Subcutaneous abdominal adipose tissue (tissue), 5 donors: ENCODE measurements around the gene FMOD.
"Not testable (repeated sequence)": the region's sequence is repeated elsewhere in the genome, so short reads cannot be mapped to it uniquely, and the experiment has no call there.

Experiments used
- H3K27ac ChIP-seq: one replicate; pipeline ENCODE4 v1.7.0; 2013; ENCODE audit warnings: low read depth, mild to moderate bottlenecking, inconsistent platforms, low read length, moderate library complexity
- H3K27me3 ChIP-seq, 5 donors: one replicate each; pipeline ENCODE4 v1.7.0; 2013; ENCODE audit warnings: low read length in 5 of 5, inconsistent platforms in 1 of 5; ENCODE audit not compliant: control insufficient read depth in 5 of 5, insufficient read depth in 4 of 5
- H3K36me3 ChIP-seq, 5 donors: one replicate each; pipeline ENCODE4 v1.7.0; 2013; ENCODE audit warnings: low read length in 5 of 5; ENCODE audit not compliant: control insufficient read depth in 5 of 5, insufficient read depth in 5 of 5
- H3K4me1 ChIP-seq, 5 donors: one replicate each; pipeline ENCODE4 v1.7.0; 2013; ENCODE audit warnings: low read length in 5 of 5, mild to moderate bottlenecking in 3 of 5, moderate library complexity in 1 of 5; ENCODE audit not compliant: control insufficient read depth in 5 of 5, insufficient read depth in 5 of 5
- H3K4me3 ChIP-seq, 5 donors: one replicate each; pipeline ENCODE4 v1.7.0; 2013; ENCODE audit warnings: low read length in 5 of 5, low read depth in 1 of 5
- H3K9ac ChIP-seq, 5 donors: one replicate each; pipeline ENCODE4 v1.7.0; 2013; ENCODE audit warnings: low read length in 5 of 5, mild to moderate bottlenecking in 4 of 5, moderate library complexity in 3 of 5
- H3K9me3 ChIP-seq, 5 donors: one replicate each; pipeline ENCODE4 v1.7.0; 2013; ENCODE audit warnings: low read length in 5 of 5; ENCODE audit not compliant: control insufficient read depth in 5 of 5
- donor health status: healthy.
- donor health status: healthy.
- donor health status: healthy.
- donor health status: healthy.
- donor health status: healthy.

Gene FMOD

GRCh38 chr1:203301331-203301668, 49.6 kb downstream of the FMOD start:
- Histone ChIP-seq H3K9me3 (no peaks in the 10 kb centered on the region), H3K27me3 (no peaks in the 10 kb centered on the region), H3K36me3 (peaks cover 0 to under 1% (median 0%) of the 10 kb centered on the region in 5 donors), H3K4me3 (no peak overlapping the region), H3K27ac (no peak overlapping the region), H3K4me1 (peaks cover 0 to 15% (median 7%) of the 10 kb centered on the region in 5 donors), H3K9ac (no peak overlapping the region)

DNA sequence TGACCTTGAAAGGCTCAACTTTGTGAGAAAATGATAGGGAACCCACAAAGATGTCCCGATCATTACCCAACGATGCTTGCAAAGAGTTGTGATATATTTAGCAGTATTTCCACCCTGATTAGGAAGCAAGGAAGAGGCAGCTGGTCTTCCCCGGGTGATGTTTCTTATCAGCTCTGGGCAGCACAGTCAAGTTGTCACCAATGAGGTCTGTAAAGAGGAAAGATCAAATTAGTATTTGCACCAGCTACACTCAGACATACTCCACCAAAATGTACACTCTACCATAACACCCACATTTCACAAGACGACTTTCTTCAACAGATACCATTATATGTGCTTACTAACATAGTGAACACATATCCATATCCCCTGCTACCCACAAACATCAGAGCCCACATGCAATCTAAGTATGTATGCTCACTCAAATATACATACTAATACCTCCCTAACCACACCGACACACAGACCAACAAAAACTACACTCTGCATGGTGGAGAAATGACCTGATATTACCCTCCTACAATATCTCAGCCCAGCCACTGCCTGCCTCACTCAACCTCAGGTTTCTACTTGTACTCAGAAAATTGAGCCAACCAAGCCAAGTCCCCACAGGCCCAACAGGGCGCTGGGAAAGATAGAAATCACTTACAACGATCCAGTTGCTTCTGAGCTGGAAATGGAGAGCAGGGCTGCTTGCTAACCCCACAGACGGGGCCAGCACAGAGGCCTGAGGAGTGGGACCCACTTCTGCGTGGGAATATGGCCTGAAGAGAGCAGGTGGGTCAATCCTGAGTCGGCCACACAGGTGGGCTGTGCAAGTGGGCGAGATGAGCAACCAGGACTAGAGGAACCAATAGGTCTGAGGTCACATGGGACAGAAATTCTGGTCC, 50.2 kb downstream of the FMOD start:
- Histone ChIP-seq H3K27me3 (no peaks in the 10 kb centered on the region), H3K4me3 (no peak overlapping the region), H3K36me3 (no peaks in the 10 kb centered on the region), H3K27ac (no peak overlapping the region), H3K9me3 (no peaks in the 10 kb centered on the region), H3K4me1 (peaks cover 0 to 15% (median 7%) of the 10 kb centered on the region in 5 donors), H3K9ac (no peak overlapping the region)

DNA sequence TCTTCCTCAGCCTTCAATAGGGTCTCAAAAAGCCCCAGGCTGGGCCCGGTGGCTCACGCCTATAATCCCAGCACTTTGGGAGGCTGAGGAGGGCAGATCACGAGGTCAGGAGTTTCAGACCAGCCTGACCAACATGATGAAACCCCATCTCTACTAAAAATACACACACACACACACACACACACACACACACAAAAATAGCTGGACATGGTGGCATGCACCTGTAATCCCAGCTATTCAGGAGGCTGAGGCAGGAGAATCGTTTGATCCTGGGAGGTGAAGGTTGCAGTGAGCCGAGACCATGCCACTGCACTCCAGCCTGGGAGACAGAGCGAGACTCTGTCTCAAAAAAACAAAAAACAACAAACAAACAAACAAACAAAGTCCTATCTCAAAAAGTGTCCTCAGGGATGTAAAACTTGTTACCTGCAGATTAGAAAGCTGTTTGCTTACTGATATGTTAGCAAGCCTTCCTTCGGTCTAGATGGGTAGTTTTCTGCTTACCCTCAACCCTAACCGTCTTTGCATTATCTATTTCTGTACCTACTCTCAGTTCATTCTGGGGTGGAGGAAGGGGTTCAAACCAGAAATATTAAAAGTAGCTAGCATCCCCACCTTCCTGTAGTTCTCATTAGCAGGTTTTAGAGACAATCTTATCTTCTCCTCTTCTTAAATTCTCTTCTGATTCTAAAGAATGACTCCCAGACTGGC, 51.0 kb downstream of the FMOD start:
- not testable (repeated sequence) for H3K9me3 ChIP-seq, H3K4me3 ChIP-seq, H3K9ac ChIP-seq, H3K27me3 ChIP-seq, H3K36me3 ChIP-seq, H3K27ac ChIP-seq
- H3K4me1 ChIP-seq = peaks cover 0 to 13% (median 6%) of the 10 kb centered on the region in 5 donors

DNA sequence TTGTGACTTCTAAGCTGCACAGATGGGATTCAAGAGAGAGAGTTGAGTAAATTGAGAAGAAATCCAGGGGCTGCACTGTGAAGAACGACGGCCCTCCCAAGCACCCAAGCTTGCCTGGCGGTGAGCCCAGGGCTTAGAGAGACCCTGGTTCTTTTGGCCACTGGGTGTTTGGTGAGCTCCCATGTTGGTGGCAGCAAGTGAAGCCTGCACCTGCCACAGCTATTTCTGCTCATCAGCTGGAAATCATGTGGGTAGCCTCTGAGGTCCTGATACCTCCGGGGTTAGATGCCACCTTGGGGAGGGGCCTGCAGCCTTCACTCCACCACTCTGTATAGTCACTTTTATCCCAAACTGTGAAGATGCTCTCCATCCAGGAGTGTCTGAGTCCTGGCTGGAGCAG, 51.8 kb downstream of the FMOD start:
- no peak overlapping the region for H3K9ac ChIP-seq
- no peaks in the 10 kb centered on the region for H3K27me3 ChIP-seq
- peaks cover 0 to 6% (median 0%) of the 10 kb centered on the region in 5 donors for H3K4me1 ChIP-seq
- H3K27ac ChIP-seq = no peak overlapping the region
- H3K36me3 ChIP-seq = no peaks in the 10 kb centered on the region
- H3K9me3 ChIP-seq = no peaks in the 10 kb centered on the region
- no peak overlapping the region for H3K4me3 ChIP-seq

GRCh38 chr1:203296460-203297073, 54.4 kb downstream of the FMOD start:
- Histone ChIP-seq H3K4me3 (no peak overlapping the region), H3K9me3 (no peaks in the 10 kb centered on the region), H3K36me3 (no peaks in the 10 kb centered on the region), H3K27ac (no peak overlapping the region), H3K27me3 (no peaks in the 10 kb centered on the region), H3K9ac (no peak overlapping the region), H3K4me1 (peaks cover 0 to 3% (median 0%) of the 10 kb centered on the region in 5 donors)

- no peak overlapping the region for H3K4me3 ChIP-seq
- no peak overlapping the region for H3K9ac ChIP-seq
- H3K27ac ChIP-seq = no peak overlapping the region
- H3K27me3 ChIP-seq = no peaks in the 10 kb centered on the region
- no peaks in the 10 kb centered on the region for H3K9me3 ChIP-seq
- H3K4me1 ChIP-seq = peaks cover 0 to 11% (median 8%) of the 10 kb centered on the region in 5 donors
- no peaks in the 10 kb centered on the region for H3K36me3 ChIP-seq
Observed at GRCh38 chr1:203295796-203296195, 55.1 kb downstream of the FMOD start.

DNA sequence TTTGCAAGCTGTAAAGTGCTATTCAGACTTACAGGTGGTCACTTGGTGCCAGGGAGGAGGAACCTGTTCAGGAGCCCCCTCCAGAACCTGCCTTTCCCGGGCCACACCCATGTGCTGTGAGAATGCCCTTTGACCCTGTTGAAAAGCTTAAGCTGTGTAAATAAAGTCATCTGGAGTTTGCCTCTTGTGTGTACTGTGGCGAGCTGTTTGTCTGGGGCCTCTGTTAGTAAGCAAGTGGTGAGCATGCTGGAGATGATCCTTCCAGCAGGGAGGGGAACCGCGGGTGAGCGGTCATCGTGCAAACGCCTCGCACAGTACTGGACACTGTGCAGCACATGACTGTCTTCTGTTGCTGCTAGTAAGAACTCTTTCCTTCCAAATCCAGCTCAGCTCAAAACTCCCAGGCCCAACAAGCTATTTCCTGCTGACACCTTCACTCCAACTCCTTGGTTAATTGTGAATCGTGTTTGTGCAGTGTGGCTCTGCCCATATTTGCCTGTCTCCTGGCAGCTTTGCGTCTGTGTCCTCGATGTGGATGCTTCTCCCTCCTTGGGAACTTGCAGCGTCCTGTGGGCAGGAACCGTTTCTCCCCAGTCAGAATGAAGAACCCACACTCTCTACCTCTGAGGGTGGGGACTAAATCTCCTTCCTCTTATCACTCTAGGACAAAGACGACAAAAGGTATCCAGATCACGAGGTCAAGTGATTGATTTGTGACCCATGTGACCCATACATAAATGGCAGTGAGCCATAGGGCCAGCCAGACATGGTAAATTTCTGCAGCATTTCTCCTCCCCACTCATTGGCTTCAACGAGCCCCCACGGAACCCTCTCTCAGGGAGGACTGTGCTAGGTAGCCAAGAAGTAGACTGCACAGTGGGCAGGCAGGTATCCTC, 59.5 kb downstream of the FMOD start:
- Histone ChIP-seq H3K27ac (peak overlapping the region; percentile 90), H3K27me3 (peaks cover 0 to 2% (median 0%) of the 10 kb centered on the region in 5 donors), H3K9ac (peak overlapping the region in 2 of 5 donors; percentile 42 to 50), H3K36me3 (no peaks in the 10 kb centered on the region), H3K9me3 (no peaks in the 10 kb centered on the region), H3K4me3 (peak overlapping the region in 1 of 5 donors; percentile 12), H3K4me1 (peaks cover 17 to 54% (median 49%) of the 10 kb centered on the region in 5 donors)
